ENCODE data around the gene CNDP1.
"Not testable (repeated sequence)": the region's sequence is repeated elsewhere in the genome, so short reads cannot be mapped to it uniquely, and the experiment has no call there.

CNDP1 gene, protein sequence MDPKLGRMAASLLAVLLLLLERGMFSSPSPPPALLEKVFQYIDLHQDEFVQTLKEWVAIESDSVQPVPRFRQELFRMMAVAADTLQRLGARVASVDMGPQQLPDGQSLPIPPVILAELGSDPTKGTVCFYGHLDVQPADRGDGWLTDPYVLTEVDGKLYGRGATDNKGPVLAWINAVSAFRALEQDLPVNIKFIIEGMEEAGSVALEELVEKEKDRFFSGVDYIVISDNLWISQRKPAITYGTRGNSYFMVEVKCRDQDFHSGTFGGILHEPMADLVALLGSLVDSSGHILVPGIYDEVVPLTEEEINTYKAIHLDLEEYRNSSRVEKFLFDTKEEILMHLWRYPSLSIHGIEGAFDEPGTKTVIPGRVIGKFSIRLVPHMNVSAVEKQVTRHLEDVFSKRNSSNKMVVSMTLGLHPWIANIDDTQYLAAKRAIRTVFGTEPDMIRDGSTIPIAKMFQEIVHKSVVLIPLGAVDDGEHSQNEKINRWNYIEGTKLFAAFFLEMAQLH

GRCh38 chr18:74534150-74534969 is at the start of gene CNDP1:
Gene CNDP1 (plus strand): TSS chr18:74534500. CDS start chr18:74534668, 168 bp downstream.
- DNase-seq (ENCODE audit: low read depth, low spot score), result no peak

DNA sequence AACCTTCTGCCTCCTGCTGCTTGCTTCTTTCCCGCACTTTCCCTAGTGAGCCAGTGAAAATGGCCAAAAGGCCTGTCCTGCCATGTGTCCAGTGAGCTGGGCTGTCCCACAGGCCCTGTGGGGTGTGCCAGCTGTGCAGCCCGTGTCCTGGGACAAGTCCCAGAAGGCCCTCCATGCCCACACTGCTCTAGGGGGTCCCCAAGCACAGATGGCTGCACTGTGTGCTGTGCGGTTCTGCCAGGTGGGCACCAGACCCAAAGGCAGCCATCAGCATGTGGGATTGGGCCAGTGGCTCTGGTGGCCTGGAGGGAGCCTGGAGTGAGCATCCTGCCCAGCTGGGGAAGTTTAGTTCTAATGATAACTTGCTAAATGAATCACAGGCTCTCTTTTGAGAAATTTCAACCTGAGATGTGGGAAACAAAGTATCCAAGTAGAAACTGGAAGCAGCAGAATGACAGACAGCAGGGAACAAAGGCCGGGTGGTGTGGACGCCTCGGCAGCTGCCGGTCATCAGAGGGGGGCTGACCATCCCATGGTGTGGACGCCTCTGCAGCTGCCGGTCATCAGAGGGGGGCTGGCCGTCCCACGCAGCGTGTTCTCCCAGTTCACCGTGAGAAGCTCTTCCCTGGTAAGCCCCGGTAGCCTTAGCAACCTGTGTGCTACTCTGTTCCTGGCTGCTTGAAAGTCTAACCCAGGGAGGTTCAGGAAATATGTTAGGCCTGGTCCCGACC is 48.0 kb upstream of the CNDP1 start:
- DNase-seq (ENCODE audit: low read depth, low spot score), result no peak

DNA sequence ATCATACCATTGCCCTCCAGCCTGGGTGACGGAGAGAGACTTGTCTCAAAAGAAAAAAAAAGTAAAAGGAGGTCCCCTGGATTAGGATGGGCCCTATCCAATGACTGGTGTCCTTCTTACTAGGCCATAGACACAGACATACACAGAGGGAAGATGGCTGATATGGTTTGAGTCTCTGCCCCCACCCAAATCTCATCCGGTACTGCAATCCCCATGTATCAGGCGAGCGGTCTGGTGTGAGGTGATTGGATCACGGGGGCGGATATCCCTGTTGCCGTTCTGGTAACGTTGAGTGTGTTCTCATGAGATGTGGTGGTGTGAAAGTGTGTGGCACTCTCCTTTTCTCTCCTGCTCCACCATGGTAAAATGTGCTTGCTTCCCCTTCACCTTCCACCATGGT is 45.9 kb upstream of the CNDP1 start:
- DNase-seq (ENCODE audit: low read depth, low spot score), result no peak

DNA sequence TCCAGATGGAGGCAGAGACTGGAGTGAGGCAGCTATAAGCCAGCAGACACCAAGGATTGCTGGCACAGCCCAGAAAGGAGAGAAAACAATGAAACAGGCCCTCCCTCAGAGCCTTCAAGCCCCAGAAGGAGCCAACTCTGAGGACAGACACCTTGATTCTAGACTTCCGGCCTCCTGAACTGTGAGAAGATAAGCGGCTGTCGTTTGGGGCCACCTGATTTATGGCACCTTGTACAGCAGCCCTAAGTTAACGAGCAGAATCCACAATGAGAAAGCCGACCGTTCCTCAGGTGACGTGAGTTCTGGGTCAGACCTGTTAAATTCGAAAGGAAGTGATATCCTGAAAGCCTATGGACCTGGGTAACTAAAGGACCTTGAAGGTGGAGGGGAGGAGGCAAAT is 45.4 kb upstream of the CNDP1 start:
- no peak for DNase-seq (ENCODE audit: low read depth, low spot score)

GRCh38 chr18:74489676-74490075 is 44.6 kb upstream of the CNDP1 start:
- no peak for DNase-seq (ENCODE audit: low read depth, low spot score)

DNA sequence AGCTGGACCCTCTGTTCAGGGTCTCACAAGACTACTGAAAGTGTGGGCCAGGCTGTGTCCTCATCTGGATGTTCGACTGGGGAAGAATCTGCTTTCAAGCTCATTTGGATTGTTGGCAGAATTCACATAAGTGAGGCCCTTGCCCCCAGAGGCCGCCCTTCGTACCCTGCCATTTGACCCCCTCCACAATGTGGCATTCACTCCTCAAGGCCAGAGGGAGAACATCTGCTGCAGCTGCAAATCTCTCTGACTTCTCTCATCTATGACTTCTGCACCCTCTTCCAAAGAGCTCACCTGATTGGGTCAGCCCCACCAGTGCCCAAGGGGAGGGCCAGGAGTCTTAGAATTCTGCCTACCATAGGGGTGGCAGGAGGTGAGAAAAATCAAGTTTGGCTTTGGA is 42.0 kb upstream of the CNDP1 start:
- DNase-seq (ENCODE audit: low read depth, low spot score), result no peak

- DNase-seq (ENCODE audit: low read depth, low spot score), result no peak
These were observed 40.6 kb upstream of the CNDP1 start for GRCh38 chr18:74493689-74494088.

DNA sequence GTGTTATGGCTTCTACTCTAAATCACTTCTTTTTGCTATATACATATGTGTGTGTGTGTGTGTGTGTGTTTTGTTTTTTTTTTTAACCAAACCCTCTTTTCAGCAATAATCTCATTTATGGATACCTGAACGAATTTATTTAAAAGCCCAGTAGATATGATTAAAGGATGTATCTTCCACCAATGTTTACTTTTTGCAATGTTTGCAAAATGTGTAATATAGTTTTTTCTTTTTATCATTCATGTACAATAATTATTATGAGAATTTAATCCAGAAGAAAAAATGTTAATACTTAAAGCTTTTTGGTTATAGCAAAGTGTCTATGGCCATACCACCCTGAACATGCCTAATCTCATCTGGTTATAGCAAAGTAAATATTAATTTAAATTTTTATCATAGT is 39.8 kb upstream of the CNDP1 start:
- DNase-seq (ENCODE audit: low read depth, low spot score), result no peak

GRCh38 chr18:74495581-74496507 is 38.5 kb upstream of the CNDP1 start, which contains the start of gene CNDP2:
Gene CNDP2 (plus strand): TSS chr18:74496363. CDS start chr18:74499974, 3,611 bp downstream.
- DNase-seq (ENCODE audit: low read depth, low spot score), result peak; percentile 93

DNA sequence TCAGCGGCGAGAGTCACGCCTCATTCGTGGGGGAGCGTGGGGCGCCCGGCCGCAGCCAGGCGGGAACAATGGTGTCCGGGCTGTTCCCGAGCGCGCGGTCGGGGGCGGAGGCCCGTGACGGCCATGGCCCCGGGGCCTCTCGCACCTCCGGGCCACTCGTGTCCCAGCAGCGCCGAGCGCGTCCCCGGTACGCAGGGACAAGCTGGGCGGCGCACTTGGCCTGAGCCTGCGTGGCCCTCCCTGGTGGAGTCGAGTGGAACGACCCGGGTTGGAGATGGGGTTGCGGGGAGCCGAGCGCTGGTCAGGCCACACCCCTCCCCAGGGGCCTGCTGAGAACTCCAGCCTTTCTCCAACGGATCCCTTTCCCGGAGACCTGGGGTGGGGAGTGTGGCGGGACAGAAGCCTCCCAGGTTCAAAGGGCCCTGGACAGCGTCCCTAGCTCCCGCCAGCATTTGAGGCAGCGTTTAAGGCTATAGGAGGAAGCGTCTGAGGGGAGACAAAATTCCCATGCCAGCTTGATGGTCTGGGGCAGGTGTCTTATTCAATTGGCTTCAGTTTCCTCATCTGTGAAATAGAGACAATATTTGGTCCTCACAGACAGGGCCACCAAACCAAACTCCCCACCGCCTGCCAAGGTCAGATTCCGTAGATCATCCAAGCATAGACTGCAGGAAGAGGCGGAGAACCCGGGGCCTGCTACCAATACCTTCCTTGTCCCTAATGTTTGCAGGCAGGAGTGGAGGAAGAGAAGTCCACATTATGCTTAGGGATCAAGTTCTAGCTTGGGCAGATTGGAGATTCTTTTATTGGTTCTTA is 37.6 kb upstream of the CNDP1 start:
- no peak for DNase-seq (ENCODE audit: low read depth, low spot score)

DNA sequence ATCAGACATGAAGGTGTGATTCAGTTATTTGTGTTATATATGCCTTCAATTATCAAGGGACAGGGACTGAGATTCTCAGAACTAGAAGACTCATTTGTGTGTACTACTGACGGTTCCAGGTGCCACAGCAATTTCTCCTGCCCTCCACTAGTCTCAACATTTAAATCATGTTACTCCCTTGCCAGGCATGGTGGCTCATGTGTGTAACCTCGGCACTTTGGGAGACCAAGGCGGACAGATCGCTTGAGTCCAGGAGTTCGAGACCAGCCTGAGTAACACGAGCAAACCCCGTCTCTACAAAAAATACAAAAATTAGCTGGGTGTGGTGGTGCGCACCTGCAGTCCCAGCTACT is 37.0 kb upstream of the CNDP1 start:
- no peak for DNase-seq (ENCODE audit: low read depth, low spot score)

DNA sequence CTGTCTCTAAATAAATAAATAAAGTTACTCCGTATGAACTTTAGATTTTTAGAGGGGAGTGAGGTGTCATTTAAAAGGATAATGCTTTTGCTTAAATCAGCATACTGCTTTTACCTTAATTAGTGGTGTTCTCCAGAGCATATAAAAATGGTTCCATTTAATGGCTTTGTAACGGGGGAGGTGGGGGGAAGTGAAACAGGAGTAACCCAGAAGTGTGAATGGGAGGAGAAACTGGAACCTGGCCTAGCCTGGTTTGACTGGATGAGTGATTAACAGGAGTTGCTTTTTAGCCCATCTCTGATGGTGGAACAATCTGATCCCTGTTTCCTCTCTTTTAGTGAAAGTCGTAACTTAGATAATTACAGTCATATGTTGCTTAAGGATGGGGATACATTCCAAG is 36.5 kb upstream of the CNDP1 start:
- DNase-seq (ENCODE audit: low read depth, low spot score), result no peak

GRCh38 chr18:74498712-74499627 is 35.3 kb upstream of the CNDP1 start:
- no peak for DNase-seq (ENCODE audit: low read depth, low spot score)

DNA sequence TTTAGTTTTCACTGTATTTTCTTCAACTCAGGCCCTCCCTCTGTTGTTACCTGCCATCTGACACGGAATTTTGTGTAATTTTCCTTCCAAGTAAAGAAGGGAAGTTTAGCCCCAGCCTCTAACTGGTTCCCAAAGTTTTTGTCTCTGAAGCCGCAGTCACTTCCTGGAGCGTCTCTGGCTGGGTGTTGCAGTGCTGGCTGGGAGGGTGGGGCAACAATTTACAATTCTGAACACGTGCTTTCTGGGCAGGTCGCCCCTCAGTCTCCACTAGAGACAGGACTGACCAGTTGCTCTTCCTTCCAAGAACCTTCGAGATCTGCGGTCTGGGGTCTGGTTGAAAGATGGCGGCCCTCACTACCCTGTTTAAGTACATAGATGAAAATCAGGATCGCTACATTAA is 34.7 kb upstream of the CNDP1 start:
- no peak for DNase-seq (ENCODE audit: low read depth, low spot score)

DNA sequence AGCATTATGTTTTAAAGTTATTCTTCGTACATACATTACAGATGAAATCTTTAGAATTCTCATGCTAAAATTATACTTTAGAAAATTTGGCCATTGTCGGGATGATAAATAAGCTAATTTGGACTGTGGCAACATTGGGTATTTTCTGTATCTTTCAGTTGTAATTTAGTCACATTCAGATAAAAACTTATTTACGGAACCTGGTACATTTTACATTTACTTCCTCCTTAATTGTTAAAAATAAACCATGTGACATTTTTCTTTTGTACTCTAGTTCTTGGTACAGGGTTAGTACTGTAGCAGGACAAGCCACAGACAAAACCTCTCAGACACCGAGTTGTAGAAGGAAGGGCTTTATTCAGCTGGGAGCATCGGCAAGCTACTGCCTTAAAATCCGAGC is 33.9 kb upstream of the CNDP1 start:
- no peak for DNase-seq (ENCODE audit: low read depth, low spot score)

- DNase-seq (ENCODE audit: low read depth, low spot score), result not testable (repeated sequence)
These were observed 33.5 kb upstream of the CNDP1 start for GRCh38 chr18:74500774-74501173.

GRCh38 chr18:74501386-74501785 is 32.9 kb upstream of the CNDP1 start:
- DNase-seq (ENCODE audit: low read depth, low spot score), result no peak

GRCh38 chr18:74503137-74503536 is 31.2 kb upstream of the CNDP1 start:
- no peak for DNase-seq (ENCODE audit: low read depth, low spot score)

DNA sequence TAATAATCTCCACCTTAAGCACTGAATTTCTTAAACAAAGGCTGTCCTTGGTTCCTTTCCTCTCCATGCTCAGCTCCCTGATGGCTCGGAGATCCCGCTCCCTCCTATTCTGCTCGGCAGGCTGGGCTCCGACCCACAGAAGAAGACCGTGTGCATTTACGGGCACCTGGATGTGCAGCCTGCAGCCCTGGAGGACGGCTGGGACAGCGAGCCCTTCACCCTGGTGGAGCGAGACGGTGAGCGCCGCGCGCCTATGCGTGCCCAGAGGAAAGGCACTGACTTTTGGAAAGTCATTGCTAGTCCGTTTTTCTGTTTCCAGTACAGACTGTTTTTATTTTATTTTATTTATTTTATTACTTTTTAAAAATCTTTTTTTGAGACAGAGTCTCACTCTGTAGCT is 28.5 kb upstream of the CNDP1 start:
- DNase-seq (ENCODE audit: low read depth, low spot score), result no peak

All from smooth muscle cell of the brain vasculature (primary cell).